IMR-90 (cell line): ENCODE results near the gene KCNMA1. TPM values are rescaled to one million over a fixed set of nuclear protein-coding genes. Genes with fewer than 3 reads are reported as not detected.

Source experiments
- ATAC-seq: fragments of 200-7000 bp; cut with Tn5 transposase; 2 replicates; pipeline ENCODE4 v1.9.1; 2020; ENCODE audit warnings: low read depth, mild to moderate bottlenecking, moderate library complexity
- BruUV-seq: library from RNA; stranded (reverse); fragments of 400-500 nt; replicated peaks from 2 replicates; lab custom pipeline; 2021; lab: Mats Ljungman, UMichigan
- CTCF ChIA-PET: fragments of 300-600 bp; formaldehyde crosslinking; extraction: SDS; loops from one replicate; lab custom pipeline; 2021; ENCODE audit warnings: antibody characterized with exemption; lab: Yijun Ruan, JAX
- POLR2A ChIA-PET: fragments of 300-600 bp; sonication (Branson Sonifier 250); formaldehyde crosslinking; loops from one replicate; lab custom pipeline; 2022; ENCODE audit warnings: antibody characterized with exemption; ENCODE audit not compliant: unreplicated experiment; lab: Charles Lee
- DNase-seq: peaks from one replicate; pipeline ENCODE4 v3.0.0; 2013
- H2AFZ ChIP-seq: replicated peaks from 2 replicates; pipeline ENCODE3; 2013; ENCODE audit warnings: low read length, mild to moderate bottlenecking; ENCODE audit not compliant: poor library complexity
- H2AK5ac ChIP-seq: 2 replicates; pipeline ENCODE4 v1.6.1; 2013; ENCODE audit warnings: low read depth, low read length, inconsistent platforms
- H2AK9ac ChIP-seq: replicated peaks from 2 replicates; pipeline ENCODE3; 2013; ENCODE audit warnings: mild to moderate bottlenecking, low read depth, low read length, moderate library complexity; ENCODE audit not compliant: poor library complexity
- H2BK120ac ChIP-seq: 2 replicates; pipeline ENCODE4 v1.6.1; 2013; ENCODE audit warnings: low read depth, low read length, inconsistent platforms
- H2BK15ac ChIP-seq: 3 replicates; pipeline ENCODE4 v1.6.1; 2013; ENCODE audit warnings: low read depth, low read length, inconsistent platforms
- H2BK20ac ChIP-seq: 2 replicates; pipeline ENCODE4 v1.6.1; 2013; ENCODE audit warnings: low read depth, mild to moderate bottlenecking, inconsistent platforms, low read length, moderate library complexity
- H2BK5ac ChIP-seq: 2 replicates; pipeline ENCODE4 v1.6.1; 2013; ENCODE audit warnings: mild to moderate bottlenecking, low read depth, low read length, inconsistent platforms; ENCODE audit not compliant: poor library complexity, severe bottlenecking
- H3K14ac ChIP-seq: replicated peaks from 2 replicates; pipeline ENCODE4 v1.6.1; 2013; ENCODE audit warnings: low read depth, low read length, inconsistent platforms
- H3K18ac ChIP-seq: 2 replicates; pipeline ENCODE4 v1.6.1; 2013; ENCODE audit warnings: low read depth, low read length, control low read depth
- H3K23ac ChIP-seq: 2 replicates; pipeline ENCODE4 v1.6.1; 2013; ENCODE audit warnings: low read depth, low read length, inconsistent platforms
- H3K27ac ChIP-seq: 2 replicates; pipeline ENCODE4 v1.5.1; 2013; ENCODE audit warnings: mild to moderate bottlenecking, control low read depth, low read length; ENCODE audit not compliant: insufficient read depth
- H3K27me3 ChIP-seq: 2 replicates; pipeline ENCODE4 v1.6.1; 2013; ENCODE audit warnings: low read length; ENCODE audit not compliant: control insufficient read depth, insufficient read depth
- H3K36me3 ChIP-seq: 2 replicates; pipeline ENCODE4 v1.6.1; 2013; ENCODE audit warnings: low read length, mixed read lengths; ENCODE audit not compliant: control insufficient read depth, insufficient read depth
- H3K4ac ChIP-seq: 2 replicates; pipeline ENCODE4 v1.6.1; 2013; ENCODE audit warnings: low read depth, low read length, inconsistent platforms
- H3K4me1 ChIP-seq: 2 replicates; pipeline ENCODE4 v1.6.1; 2013; ENCODE audit warnings: low read length, mixed read lengths; ENCODE audit not compliant: control insufficient read depth, insufficient read depth
- H3K4me2 ChIP-seq: 2 replicates; pipeline ENCODE4 v1.6.1; 2013; ENCODE audit warnings: low read depth, mild to moderate bottlenecking, control low read depth, low read length, moderate library complexity
- H3K4me3 ChIP-seq: 2 replicates; pipeline ENCODE4 v1.5.1; 2013; ENCODE audit warnings: low read depth, mild to moderate bottlenecking, control low read depth, low read length, moderate library complexity; ENCODE audit not compliant: insufficient read depth
- H3K56ac ChIP-seq: 2 replicates; pipeline ENCODE4 v1.6.1; 2013; ENCODE audit warnings: low read length, inconsistent platforms; ENCODE audit not compliant: insufficient read depth; ENCODE audit errors: extremely low read depth
- H3K79me1 ChIP-seq, 2 experiments: 2 replicates each; pipeline ENCODE4 v1.6.1; 2013; ENCODE audit warnings: low read length in 2 of 2, inconsistent platforms in 1 of 2, low read depth in 1 of 2
- H3K9ac ChIP-seq: 2 replicates; pipeline ENCODE4 v1.6.1; 2013; ENCODE audit warnings: low read depth, low read length, control low read depth
- H3K9me1 ChIP-seq: 2 replicates; pipeline ENCODE4 v1.6.1; 2013; ENCODE audit warnings: low read length, inconsistent platforms; ENCODE audit not compliant: insufficient read depth
- H3K9me3 ChIP-seq: 2 replicates; pipeline ENCODE4 v1.6.1; 2013; ENCODE audit warnings: low read length; ENCODE audit not compliant: control insufficient read depth, insufficient read depth
- H4K20me1 ChIP-seq: 2 replicates; pipeline ENCODE4 v1.6.1; 2013; ENCODE audit warnings: low read length, inconsistent platforms; ENCODE audit not compliant: insufficient read depth
- H4K5ac ChIP-seq: 2 replicates; pipeline ENCODE4 v1.6.1; 2013; ENCODE audit warnings: mild to moderate bottlenecking, low read depth, low read length, control low read depth
- H4K8ac ChIP-seq, 2 experiments: 2 replicates each; pipeline ENCODE4 v1.6.1; 2013; ENCODE audit warnings: low read depth in 2 of 2, low read length in 2 of 2, control low read depth in 1 of 2, inconsistent platforms in 1 of 2
- H4K91ac ChIP-seq: 2 replicates; pipeline ENCODE4 v1.6.1; 2013; ENCODE audit warnings: low read depth, low read length, inconsistent platforms; ENCODE audit not compliant: insufficient read depth
- FOS ChIP-seq: fragments of 150-350 bp; IDR thresholded peaks from 2 replicates; pipeline ENCODE4 v1.6.1; 2016; ENCODE audit warnings: low read depth, low read length
- MAFK ChIP-seq: IDR thresholded peaks from 2 replicates; pipeline ENCODE4 v1.6.1; 2012; ENCODE audit warnings: low read depth, low read length, improper control_type of control experiment
- NFE2L2 ChIP-seq: fragments of 150-350 bp; IDR thresholded peaks from 2 replicates; pipeline ENCODE4 v1.6.1; 2016; ENCODE audit warnings: low read depth, mild to moderate bottlenecking, low read length
- POLR2A ChIP-seq: IDR thresholded peaks from 2 replicates; pipeline ENCODE4 v1.6.1; 2012; ENCODE audit warnings: mild to moderate bottlenecking, low read depth, low read length
- RAD21 ChIP-seq: IDR thresholded peaks from 2 replicates; pipeline ENCODE4 v1.6.1; 2012; ENCODE audit warnings: low read length, improper control_type of control experiment
- RCOR1 ChIP-seq: IDR thresholded peaks from 2 replicates; pipeline ENCODE4 v1.6.1; 2012; ENCODE audit warnings: mild to moderate bottlenecking, low read length, improper control_type of control experiment; ENCODE audit not compliant: insufficient replicate concordance
- WGBS, 2 experiments: methylation state at CpG; one replicate each; pipeline versions ENCODE4 v1.1.5 to v1.1.7; 2013; ENCODE audit warnings: missing lambda C conversion rate in 2 of 2; ENCODE audit not compliant: insufficient read length in 1 of 2; ENCODE audit errors: extremely low coverage in 2 of 2; 5-methylcytosine and 5-hydroxymethylcytosine counted together
- dilution Hi-C: fragments of 300-500 bp; cut with HindIII; formaldehyde crosslinking; loops from one replicate; pipeline ENCODE4 v1.14.3; 2018; ENCODE audit warnings: low sequenced_read_pairs; ENCODE audit not compliant: unreplicated experiment
- in situ Hi-C: fragments of 300-500 bp; cut with MboI; formaldehyde crosslinking; loops from 3 replicates; pipeline ENCODE4 v1.14.3; 2019; ENCODE audit warnings: low sequenced_read_pairs, inconsistent platforms, mixed read lengths
- intact Hi-C: fragments of 100-400 bp; cut with micrococcal nuclease; formaldehyde crosslinking; loops from 2 replicates; pipeline ENCODE4 v1.10.0; 2022
- polyA plus RNA-seq, 3 experiments: library from polyadenylated mRNA; depleted of rRNA; stranded (reverse); fragments of >200 nt; gene quantifications; 2 replicates each; pipeline ENCODE4 v1.2.3, GENCODE V29; 2012; ENCODE audit warnings: low replicate concordance in 1 of 3
- total RNA-seq: library from RNA; depleted of rRNA; stranded (reverse); fragments of >200 nt; gene quantifications from 2 replicates; pipeline ENCODE4 v1.2.3, GENCODE V29; 2012
- TF ChIP-seq, protein P1 (sequence below): fragments of 150-350 bp; IDR thresholded peaks from 2 replicates; pipeline ENCODE4 v1.6.1; 2016; ENCODE audit warnings: low read depth, mild to moderate bottlenecking, low read length, moderate library complexity, borderline replicate concordance
- TF ChIP-seq, protein P2 (sequence below): fragments of 150-350 bp; IDR thresholded peaks from 2 replicates; pipeline ENCODE4 v1.6.1; 2017; ENCODE audit warnings: mild to moderate bottlenecking, antibody characterized with exemption, low read length, low read depth

The KCNMA1 gene
- total and polyA plus RNA-seq, 2 of the 4 experiments (the other 2 are of a cell fraction): 25.6 to 29.6 TPM

DNA sequence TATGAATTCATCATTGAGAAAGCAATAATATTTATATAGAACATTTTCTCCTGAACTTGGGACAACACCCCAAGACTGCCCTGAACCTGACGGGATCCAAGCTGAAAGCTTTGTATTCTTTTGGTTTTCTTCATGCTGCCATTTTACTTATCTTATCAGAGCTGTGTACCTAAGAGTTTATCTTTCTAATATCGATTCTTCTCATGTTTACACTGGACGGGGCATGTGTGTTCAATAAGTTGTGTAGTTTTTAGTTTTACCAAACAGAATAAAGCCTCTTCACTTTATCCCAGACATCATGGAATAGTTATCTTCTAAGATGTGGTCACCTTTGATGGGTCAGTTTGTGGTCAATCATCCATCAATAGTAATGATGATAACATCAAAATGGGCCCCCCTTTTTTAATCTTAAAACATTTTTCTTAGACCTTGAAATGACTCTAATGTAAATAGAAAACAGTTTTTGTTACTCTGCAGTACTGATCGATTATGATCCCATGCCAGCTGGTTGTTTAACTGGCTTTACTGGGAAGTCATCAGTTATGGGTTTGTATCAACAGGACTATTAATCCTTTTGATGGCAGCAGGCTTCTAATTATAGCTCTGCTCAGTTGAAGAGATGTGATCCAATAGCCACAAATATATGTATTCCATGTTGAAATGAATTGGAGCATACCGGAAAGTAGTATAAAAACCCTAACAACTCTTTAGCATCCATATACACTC lies 446.1 kb downstream of the KCNMA1 start:
- POLR2A ChIA-PET: no interaction called here
- Histone ChIP-seq H3K4ac (no peak overlapping the region), H2AFZ (no peak overlapping the region), H2AK5ac (no peak overlapping the region), H4K8ac (no peak overlapping the region), H3K23ac (no peak overlapping the region), H3K27me3 (no peaks in the 10 kb centered on the region), H2BK15ac (no peak overlapping the region), H4K20me1 (no peaks in the 10 kb centered on the region), H2BK5ac (no peak overlapping the region), H3K9me1 (peaks cover 7% of the 10 kb centered on the region), H4K91ac (no peak overlapping the region), H3K79me1 (peaks cover 0 to 5% of the 10 kb centered on the region in 2 experiments; a peak in 1 of 4 replicates), H4K5ac (no peak overlapping the region), H3K27ac (no peak overlapping the region), H3K9ac (no peak overlapping the region), H3K9me3 (no peaks in the 10 kb centered on the region), H3K18ac (no peak overlapping the region), H3K14ac (peak overlapping the region; percentile 41; the same call in 1 of the 2 replicates), H2AK9ac (no peak overlapping the region), H2BK120ac (0 out of 2 replicates have a peak overlapping the region, but pooled peaks have one; percentile 20), H3K4me3 (no peak overlapping the region), H3K4me1 (peaks cover 14% of the 10 kb centered on the region), H3K36me3 (no peaks in the 10 kb centered on the region), H3K4me2 (no peak overlapping the region), H3K56ac (no peak overlapping the region), H2BK20ac (0 out of 2 replicates have a peak overlapping the region, but pooled peaks have one; percentile 5)
- ATAC-seq (no peak), DNase-seq (no peak)
- WGBS, 2 experiments: no CpG with 5 or more reads among the region's 5 CpGs
- in situ Hi-C loops (no loop called here), dilution Hi-C loops (no loop called here), intact Hi-C loops (no loop called here)
- no TSS peak for BruUV-seq
- TF ChIP-seq POLR2A: no peak
- TF ChIP-seq, protein P1, sequence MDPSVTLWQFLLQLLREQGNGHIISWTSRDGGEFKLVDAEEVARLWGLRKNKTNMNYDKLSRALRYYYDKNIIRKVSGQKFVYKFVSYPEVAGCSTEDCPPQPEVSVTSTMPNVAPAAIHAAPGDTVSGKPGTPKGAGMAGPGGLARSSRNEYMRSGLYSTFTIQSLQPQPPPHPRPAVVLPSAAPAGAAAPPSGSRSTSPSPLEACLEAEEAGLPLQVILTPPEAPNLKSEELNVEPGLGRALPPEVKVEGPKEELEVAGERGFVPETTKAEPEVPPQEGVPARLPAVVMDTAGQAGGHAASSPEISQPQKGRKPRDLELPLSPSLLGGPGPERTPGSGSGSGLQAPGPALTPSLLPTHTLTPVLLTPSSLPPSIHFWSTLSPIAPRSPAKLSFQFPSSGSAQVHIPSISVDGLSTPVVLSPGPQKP: no peak
- TF ChIP-seq RCOR1: no peak
- no peak for TF ChIP-seq FOS
- TF ChIP-seq, protein P2, sequence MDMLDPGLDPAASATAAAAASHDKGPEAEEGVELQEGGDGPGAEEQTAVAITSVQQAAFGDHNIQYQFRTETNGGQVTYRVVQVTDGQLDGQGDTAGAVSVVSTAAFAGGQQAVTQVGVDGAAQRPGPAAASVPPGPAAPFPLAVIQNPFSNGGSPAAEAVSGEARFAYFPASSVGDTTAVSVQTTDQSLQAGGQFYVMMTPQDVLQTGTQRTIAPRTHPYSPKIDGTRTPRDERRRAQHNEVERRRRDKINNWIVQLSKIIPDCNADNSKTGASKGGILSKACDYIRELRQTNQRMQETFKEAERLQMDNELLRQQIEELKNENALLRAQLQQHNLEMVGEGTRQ: no peak
- no peak for TF ChIP-seq RAD21
- TF ChIP-seq MAFK: no peak
- no peak for TF ChIP-seq NFE2L2
- CTCF ChIA-PET: no interaction called here
